ENCODE measurements around the gene OSBPL7.

GRCh38 chr17:47808830-47809480, 12.6 kb downstream of the OSBPL7 start:
- TF ChIP-seq CTCF (IDR thresholded peaks at IDR 0.05) (no peak), POLR2A (IDR thresholded peaks at IDR 0.05) (no peak), EP300 (IDR thresholded peaks at IDR 0.05) (no peak)
